Endodermal cell (in vitro differentiated cells): ENCODE measurements around the gene TMEM41B. TPM values are rescaled to one million over a fixed set of nuclear protein-coding genes. Genes with fewer than 3 reads are reported as not detected.

Experiments
- DNase-seq: peaks from one replicate; pipeline ENCODE4 v3.0.0-alpha.2; 2017
- H3K27ac ChIP-seq: 2 replicates; pipeline ENCODE4 v1.5.1; 2013; ENCODE audit warnings: mild to moderate bottlenecking, low read depth, low read length, moderate library complexity
- H3K27me3 ChIP-seq: 2 replicates; pipeline ENCODE4 v1.6.1; 2013; ENCODE audit warnings: mild to moderate bottlenecking, low read length, moderate library complexity; ENCODE audit not compliant: insufficient read depth, control insufficient read depth, poor library complexity, severe bottlenecking
- H3K36me3 ChIP-seq: 2 replicates; pipeline ENCODE4 v1.7.0; 2013; ENCODE audit warnings: mild to moderate bottlenecking, low read length, moderate library complexity; ENCODE audit not compliant: control insufficient read depth, insufficient read depth
- H3K4me1 ChIP-seq: one replicate; pipeline ENCODE4 v1.7.0; 2013; ENCODE audit warnings: low read length; ENCODE audit not compliant: control insufficient read depth, insufficient read depth
- H3K4me3 ChIP-seq: 2 replicates; pipeline ENCODE4 v1.5.1; 2013; ENCODE audit warnings: mild to moderate bottlenecking, low read length, moderate library complexity
- H3K9ac ChIP-seq: 2 replicates; pipeline ENCODE4 v1.6.1; 2013; ENCODE audit warnings: mild to moderate bottlenecking, low read length, moderate library complexity; ENCODE audit not compliant: poor library complexity, severe bottlenecking; ENCODE audit errors: extremely low read depth
- H3K9me3 ChIP-seq: 2 replicates; pipeline ENCODE4 v1.6.1; 2013; ENCODE audit warnings: mild to moderate bottlenecking, low read length, moderate library complexity; ENCODE audit not compliant: control insufficient read depth
- H3K27ac Mint-ChIP-seq: 2 replicates; pipeline ENCODE4 v1.8.0; 2020; ENCODE audit warnings: mixed read lengths
- H3K27me3 Mint-ChIP-seq: 2 replicates; pipeline ENCODE4 v1.8.0; 2021; ENCODE audit warnings: mild to moderate bottlenecking, mixed read lengths; ENCODE audit not compliant: insufficient read depth
- H3K36me3 Mint-ChIP-seq: 2 replicates; pipeline ENCODE4 v1.8.0; 2020; ENCODE audit warnings: low read depth, mixed read lengths
- H3K4me1 Mint-ChIP-seq: 2 replicates; pipeline ENCODE4 v1.8.0; 2020; ENCODE audit warnings: mixed read lengths
- H3K4me3 Mint-ChIP-seq: 2 replicates; pipeline ENCODE4 v1.8.0; 2020; ENCODE audit warnings: mild to moderate bottlenecking, moderate library complexity, mixed read lengths
- H3K9me3 Mint-ChIP-seq: 2 replicates; pipeline ENCODE4 v1.8.0; 2020; ENCODE audit warnings: mild to moderate bottlenecking, mixed read lengths
- CTCF ChIP-seq: fragments of 200-600 bp; sonication (generic); conservative IDR thresholded peaks from 2 replicates; pipeline ENCODE4 v1.5.0; 2021; ENCODE audit warnings: antibody characterized with exemption, mild to moderate bottlenecking
- whole genome bisulfite sequencing, 2 experiments: methylation state at CpG; one replicate each; pipeline versions ENCODE4 v1.1.5 to v1.1.7; 2013; ENCODE audit warnings: missing lambda C conversion rate in 2 of 2, mixed read lengths in 1 of 2; ENCODE audit not compliant: insufficient coverage in 1 of 2, insufficient read length in 1 of 2; 5-methylcytosine and 5-hydroxymethylcytosine counted together
- total RNA-seq, 2 donors: library from RNA; stranded (reverse); fragmentation: NEBNext Ultra II Directional in 1 of 2; extraction: Animal tissue kit (Norgen Biotek cat#: 25700) in 1 of 2; gene quantifications; 2 replicates in 1 of 2; 3 replicates in 1 of 2; pipeline ENCODE4 v1.2.1, GENCODE V29; 2021

Gene TMEM41B
- total RNA-seq, 2 donors from 2014 or later = 67.8 to 68.0 TPM

DNA sequence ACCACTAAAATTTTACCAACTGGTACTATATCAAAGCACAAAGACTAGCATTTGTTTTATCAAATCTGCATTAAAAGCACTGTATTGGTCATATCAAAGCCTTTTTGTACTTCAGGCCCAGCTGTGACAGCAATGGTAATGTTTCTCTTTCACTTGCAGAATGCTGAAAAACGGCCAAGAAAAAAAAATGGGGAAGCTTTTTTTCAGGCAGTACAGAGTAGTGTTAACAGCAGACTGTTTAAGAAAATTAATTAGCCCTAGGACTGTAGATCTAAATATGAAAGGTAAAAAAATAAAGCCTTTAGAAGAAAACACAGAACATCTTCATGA, 82.6 kb downstream of the TMEM41B start:
- peaks cover 28% of the 10 kb centered on the region for H3K9me3 ChIP-seq
- peaks cover 19% of the 10 kb centered on the region for H3K9me3 Mint-ChIP-seq
- H3K4me3 ChIP-seq = no peak overlapping the region
- no peak for TF ChIP-seq CTCF
- DNase-seq = no peak
- peaks cover 41% of the 10 kb centered on the region for H3K4me1 Mint-ChIP-seq
- H3K27me3 Mint-ChIP-seq = peaks cover 9% of the 10 kb centered on the region
- peaks cover 9% of the 10 kb centered on the region for H3K4me1 ChIP-seq
- no peak overlapping the region for H3K27ac Mint-ChIP-seq
- no peaks in the 10 kb centered on the region for H3K27me3 ChIP-seq
- H3K27ac ChIP-seq = no peak overlapping the region
- WGBS, 2 experiments = 24 to 43% methylated on average over 1 of the region's 1 CpG
- H3K36me3 ChIP-seq = peaks cover 14% of the 10 kb centered on the region
- peak overlapping the region; percentile 17 for H3K4me3 Mint-ChIP-seq
- H3K9ac ChIP-seq = no peak overlapping the region
- H3K36me3 Mint-ChIP-seq = peaks cover 27% of the 10 kb centered on the region

Other genes starting within 250 kb of the TMEM41B start
- gene SCUBE2, start 223.0 kb downstream of the TMEM41B start, total RNA-seq = 1 to 10 TPM; 1.5 to 2.0 TPM
- 100 to 1,000 TPM; 119 to 171 TPM for gene DENND5A, start 49.2 kb downstream of the TMEM41B start, total RNA-seq
- gene IPO7, start 70.1 kb upstream of the TMEM41B start, total RNA-seq = 100 to 1,000 TPM; 161 to 163 TPM
- gene ZNF143, start 146.4 kb upstream of the TMEM41B start, total RNA-seq = 10 to 100 TPM; 34.6 to 44.4 TPM